ENCODE data around the gene SVEP1. TPM values are rescaled to one million over a fixed set of nuclear protein-coding genes. Genes with fewer than 3 reads are reported as not detected.
A peak's percentile ranks its signal among the peaks of the same experiment; 100 is the strongest.

Gene SVEP1
- total RNA-seq, 4 donors from 2014 or later: 37.2 to 70.4 (median 58.4) TPM

GRCh38 chr9:110580850-110581249 is 1.3 kb upstream of the SVEP1 start:
- peaks cover 0 to 6% (median 0%) of the 10 kb centered on the region in 3 donors for H3K9me3 ChIP-seq
- peak; percentile 8 for ATAC-seq
- peaks cover 38% of the 10 kb centered on the region for H3K27me3 ChIP-seq
- WGBS, 2 donors (ENCODE audit: low coverage in 1 of 2): 66 to 78% methylated on average over 6 of the region's 6 CpGs
- H3K27ac ChIP-seq: peak overlapping the region in 2 of 4 donors; percentile 7 to 89
- TF ChIP-seq POLR2A (IDR thresholded peaks at IDR 0.05): no peak
- TF ChIP-seq EP300 (IDR thresholded peaks at IDR 0.05): no peak
- TF ChIP-seq POLR2AphosphoS5 (IDR thresholded peaks at IDR 0.05): no peak
- no peak for TF ChIP-seq CTCF (IDR thresholded peaks at IDR 0.05)
- peaks cover 0 to 20% (median 0%) of the 10 kb centered on the region in 3 donors for H3K4me1 ChIP-seq
- H3K4me3 ChIP-seq: no peak overlapping the region
- no peaks in the 10 kb centered on the region for H3K36me3 ChIP-seq

- TF ChIP-seq EP300 (IDR thresholded peaks at IDR 0.05) (no peak), CTCF (IDR thresholded peaks at IDR 0.05) (no peak), POLR2AphosphoS5 (IDR thresholded peaks at IDR 0.05) (no peak), POLR2A (IDR thresholded peaks at IDR 0.05) (no peak)
- WGBS, 2 donors (ENCODE audit: low coverage in 1 of 2): 0 to 3% methylated on average over 4 to 12 of the region's 13 CpGs
- Histone ChIP-seq H3K4me1 (peaks cover 0 to 20% (median 0%) of the 10 kb centered on the region in 3 donors), H3K27ac (peak overlapping the region in 3 of 4 donors; percentile 80 to 89 (median 81)), H3K4me3 (peak overlapping the region; percentile 59 to 66), H3K36me3 (no peaks in the 10 kb centered on the region), H3K9me3 (peaks cover 0 to under 1% (median 0%) of the 10 kb centered on the region in 3 donors), H3K27me3 (peaks cover 42% of the 10 kb centered on the region)
- ATAC-seq: peak; percentile 61
Observed at GRCh38 chr9:110579862-110580219, 300 bp upstream of the SVEP1 start.

GRCh38 chr9:110578575-110579033 is 937 bp downstream of the SVEP1 start:
- no peak for TF ChIP-seq POLR2A (IDR thresholded peaks at IDR 0.05)
- no peak for TF ChIP-seq CTCF (IDR thresholded peaks at IDR 0.05)
- TF ChIP-seq POLR2AphosphoS5 (IDR thresholded peaks at IDR 0.05): no peak
- TF ChIP-seq EP300 (IDR thresholded peaks at IDR 0.05): no peak
- Histone ChIP-seq H3K9me3 (no peaks in the 10 kb centered on the region), H3K36me3 (no peaks in the 10 kb centered on the region), H3K4me3 (peak overlapping the region; percentile 59 to 66), H3K27me3 (peaks cover 43% of the 10 kb centered on the region), H3K4me1 (peaks cover 0 to 20% (median 0%) of the 10 kb centered on the region in 3 donors), H3K27ac (peak overlapping the region; percentile 6 to 89 (median 80))
- no peak for ATAC-seq
- 28 to 64% methylated on average over 1 to 4 of the region's 22 CpGs for WGBS, 2 donors (ENCODE audit: low coverage in 1 of 2)

- H3K4me1 ChIP-seq: peaks cover 0 to 20% (median 0%) of the 10 kb centered on the region in 3 donors
- no peaks in the 10 kb centered on the region for H3K9me3 ChIP-seq
- no peak for ATAC-seq
- peak overlapping the region in 1 of 2 donors; percentile 15 for H3K4me3 ChIP-seq
- H3K27me3 ChIP-seq: peaks cover 38% of the 10 kb centered on the region
- H3K27ac ChIP-seq: no peak overlapping the region
- no peak for TF ChIP-seq POLR2A (IDR thresholded peaks at IDR 0.05)
- no peak for TF ChIP-seq EP300 (IDR thresholded peaks at IDR 0.05)
- no peak for TF ChIP-seq CTCF (IDR thresholded peaks at IDR 0.05)
- no peak for TF ChIP-seq POLR2AphosphoS5 (IDR thresholded peaks at IDR 0.05)
- H3K36me3 ChIP-seq: no peaks in the 10 kb centered on the region
Observed at GRCh38 chr9:110575945-110576344, 3.6 kb downstream of the SVEP1 start.

GRCh38 chr9:110575169-110575568 is 4.4 kb downstream of the SVEP1 start:
- peaks cover 30% of the 10 kb centered on the region for H3K27me3 ChIP-seq
- 82 to 90% methylated on average over 2 to 4 of the region's 5 CpGs for WGBS, 2 donors (ENCODE audit: low coverage in 1 of 2)
- no peaks in the 10 kb centered on the region for H3K36me3 ChIP-seq
- peaks cover 0 to 14% (median 0%) of the 10 kb centered on the region in 3 donors for H3K4me1 ChIP-seq
- no peak for ATAC-seq
- TF ChIP-seq POLR2AphosphoS5 (IDR thresholded peaks at IDR 0.05) (no peak), POLR2A (IDR thresholded peaks at IDR 0.05) (no peak), CTCF (IDR thresholded peaks at IDR 0.05) (no peak), EP300 (IDR thresholded peaks at IDR 0.05) (no peak)
- H3K27ac ChIP-seq: no peak overlapping the region
- H3K9me3 ChIP-seq: no peaks in the 10 kb centered on the region
- peak overlapping the region in 1 of 2 donors; percentile 15 for H3K4me3 ChIP-seq

All from gastroesophageal sphincter (tissue), 4 donors.